ACHN (cell line): ENCODE measurements around the gene RRN3.
A peak's percentile ranks its signal among the peaks of the same experiment; 100 is the strongest.
"Not testable (repeated sequence)": the region's sequence is repeated elsewhere in the genome, so short reads cannot be mapped to it uniquely, and the experiment has no call there.

Source experiments
- DNase-seq: peaks from one replicate; pipeline ENCODE4 v3.0.0-alpha.2; 2015
- in situ Hi-C: cut with HindIII; loops from 2 replicates; pipeline ENCODE4 v1.10.0; 2017; ENCODE audit warnings: low sequenced_read_pairs, low pct_ligation_motif_present, low pct_unique_long_range_greater_than_20kb

Gene RRN3

DNA sequence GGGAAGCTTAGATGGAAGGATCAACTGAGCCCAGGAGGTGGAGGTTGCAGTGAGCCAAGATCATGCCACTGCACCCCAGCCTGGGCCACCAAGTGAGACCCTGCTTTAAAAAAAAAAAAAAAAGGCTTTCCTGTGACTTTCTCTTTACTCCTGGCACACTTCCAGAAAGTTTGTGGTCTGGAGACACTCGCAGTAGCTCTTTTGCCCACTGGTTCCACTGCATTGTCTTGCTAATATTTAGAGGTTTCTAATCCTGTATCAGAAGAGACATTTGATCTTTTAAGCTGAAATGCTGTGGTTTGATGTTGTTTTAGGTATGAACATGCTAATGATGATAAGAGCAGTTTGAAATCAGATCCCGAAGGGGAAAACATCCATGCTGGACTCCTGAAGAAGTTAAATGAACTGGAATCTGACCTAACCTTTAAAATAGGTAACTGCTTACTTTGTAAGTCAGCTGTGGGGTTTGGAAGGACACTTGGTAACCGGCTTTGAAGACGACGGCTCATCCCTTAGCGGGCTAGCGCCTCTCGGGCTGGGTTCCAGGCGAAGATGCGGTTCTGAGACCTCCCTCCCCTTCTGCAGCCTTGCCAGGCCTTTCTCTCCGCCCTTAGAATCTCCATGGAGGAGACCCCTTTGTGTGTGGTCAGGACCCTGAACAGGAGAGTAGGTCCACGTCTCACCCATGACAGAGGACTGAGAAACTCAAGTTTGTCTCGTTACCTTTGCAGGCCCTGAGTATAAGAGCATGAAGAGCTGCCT is 61.3 kb downstream of the RRN3 start:
- in situ Hi-C loops = no loop called here
- peak; percentile 62 for DNase-seq

DNA sequence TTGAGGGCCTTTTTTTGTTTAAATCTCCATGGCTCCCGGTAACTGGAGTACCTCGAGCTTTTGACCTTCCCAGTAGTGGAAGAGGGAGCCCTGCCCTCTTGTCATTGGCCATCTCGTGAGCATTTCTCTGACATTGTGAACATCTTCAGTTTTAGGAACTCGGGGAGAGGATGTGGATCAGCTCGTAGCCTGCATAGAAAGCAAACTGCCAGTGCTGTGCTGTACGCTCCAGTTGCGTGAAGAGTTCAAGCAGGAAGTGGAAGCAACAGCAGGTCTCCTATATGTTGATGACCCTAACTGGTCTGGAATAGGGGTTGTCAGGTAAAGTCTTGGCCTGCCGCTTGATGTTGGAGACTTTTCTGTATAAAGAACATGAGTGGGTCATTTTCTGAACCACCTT is 62.5 kb downstream of the RRN3 start:
- no peak for DNase-seq

DNA sequence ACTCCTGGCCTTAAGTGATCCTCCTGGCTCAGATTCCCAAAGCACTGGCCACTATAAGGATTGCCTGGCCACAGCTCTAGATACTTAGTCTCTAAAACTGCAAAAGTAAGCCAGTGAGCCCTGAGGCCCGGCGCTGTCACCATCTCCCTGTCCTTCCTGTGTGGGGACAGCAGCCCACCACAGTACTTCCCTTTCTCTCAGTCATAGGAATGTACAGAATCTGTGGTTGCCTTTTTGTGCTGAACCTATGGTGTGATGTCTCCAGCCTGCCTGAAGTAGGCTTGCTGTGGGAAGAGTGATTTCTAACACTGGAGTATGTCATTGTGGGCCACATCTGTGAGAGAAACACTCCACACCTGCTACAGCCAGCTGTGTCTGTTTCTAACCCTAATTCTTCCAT is 62.9 kb downstream of the RRN3 start:
- DNase-seq = no peak
- in situ Hi-C loops = no loop called here

More for the DNA sequence above, 62.5 kb downstream of the RRN3 start:
- in situ Hi-C loops = no loop called here

DNA sequence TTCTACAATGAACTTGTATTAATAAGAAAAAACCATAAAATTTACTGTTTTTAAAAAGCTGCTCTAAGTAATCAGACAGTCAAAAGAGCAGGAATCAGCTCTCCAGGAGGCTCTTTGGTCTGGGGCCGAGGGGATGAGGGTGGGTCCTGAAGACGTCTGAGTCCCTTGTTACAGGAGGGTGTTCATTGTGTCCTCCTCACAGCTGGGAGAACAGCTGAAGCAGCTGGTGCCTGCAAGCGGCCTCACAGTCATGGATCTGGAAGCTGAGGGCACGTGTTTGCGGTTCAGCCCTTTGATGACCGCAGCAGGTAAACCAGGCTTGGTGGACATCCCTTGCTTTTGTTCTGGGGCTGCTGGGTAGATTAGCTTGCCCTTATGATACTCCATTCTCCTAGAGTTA is 64.3 kb downstream of the RRN3 start:
- DNase-seq, in situ Hi-C loops: not testable (repeated sequence)

DNA sequence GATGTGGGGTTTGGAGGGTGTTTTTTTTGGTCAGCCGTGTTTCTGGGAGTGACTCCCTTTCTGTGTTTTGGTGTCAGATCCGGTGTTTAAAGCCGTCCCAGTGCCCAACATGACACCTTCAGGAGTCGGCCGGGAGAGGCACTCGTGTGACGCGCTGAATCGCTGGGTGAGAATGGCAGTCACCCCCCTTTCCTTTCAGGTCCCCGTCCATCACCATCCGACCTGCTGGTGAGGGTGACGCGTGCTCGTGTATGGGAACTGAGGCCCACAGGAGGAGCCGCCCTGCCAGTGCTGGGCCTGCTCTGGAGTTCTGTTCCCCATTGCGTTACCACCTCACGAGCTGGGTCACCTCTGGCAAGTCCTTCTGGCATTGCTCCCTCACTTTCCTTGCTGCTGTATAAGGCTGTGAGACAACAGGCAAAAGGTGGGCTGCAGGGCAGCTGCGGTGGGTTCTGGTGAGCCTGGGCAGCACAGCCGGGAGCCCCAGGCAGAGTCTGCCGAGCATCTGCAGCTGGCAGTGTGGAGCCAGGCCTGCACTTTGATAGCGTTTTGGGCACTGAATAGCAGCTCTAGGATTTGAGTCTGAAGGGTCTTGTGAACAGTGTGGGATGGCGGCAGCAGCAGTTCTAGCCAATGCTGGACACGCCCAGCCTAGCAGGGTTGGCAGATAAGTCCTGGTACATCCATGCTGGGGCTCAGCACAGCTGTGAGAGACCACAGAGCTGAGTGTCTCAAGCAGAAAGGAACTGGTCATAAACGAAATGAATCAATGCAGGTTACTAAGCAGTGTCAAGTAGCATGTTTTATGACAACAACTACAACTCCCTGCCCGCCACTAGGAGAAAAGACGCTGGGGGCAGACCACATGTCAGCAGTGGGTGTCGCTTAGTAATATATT is 65.0 kb downstream of the RRN3 start:
- in situ Hi-C loops, DNase-seq: not testable (repeated sequence)

DNA sequence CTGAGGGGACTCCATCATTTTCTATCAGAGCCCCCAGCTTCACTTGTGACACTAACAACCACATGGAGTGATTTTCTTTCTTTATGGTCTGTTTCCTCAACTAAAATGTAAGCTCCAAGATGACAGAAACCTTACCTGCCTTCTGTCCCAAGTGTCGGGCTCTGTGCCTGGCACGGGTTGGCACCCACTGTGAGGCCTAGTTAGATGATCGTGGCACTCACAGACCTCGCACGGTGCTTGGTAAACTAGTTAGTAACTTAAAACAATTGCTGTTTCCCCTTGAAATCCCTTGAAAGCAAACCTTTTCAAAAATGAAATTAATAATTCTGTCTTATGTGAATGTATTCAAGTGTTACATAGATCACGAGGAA is 65.7 kb downstream of the RRN3 start:
- in situ Hi-C loops, DNase-seq: not testable (repeated sequence)

DNA sequence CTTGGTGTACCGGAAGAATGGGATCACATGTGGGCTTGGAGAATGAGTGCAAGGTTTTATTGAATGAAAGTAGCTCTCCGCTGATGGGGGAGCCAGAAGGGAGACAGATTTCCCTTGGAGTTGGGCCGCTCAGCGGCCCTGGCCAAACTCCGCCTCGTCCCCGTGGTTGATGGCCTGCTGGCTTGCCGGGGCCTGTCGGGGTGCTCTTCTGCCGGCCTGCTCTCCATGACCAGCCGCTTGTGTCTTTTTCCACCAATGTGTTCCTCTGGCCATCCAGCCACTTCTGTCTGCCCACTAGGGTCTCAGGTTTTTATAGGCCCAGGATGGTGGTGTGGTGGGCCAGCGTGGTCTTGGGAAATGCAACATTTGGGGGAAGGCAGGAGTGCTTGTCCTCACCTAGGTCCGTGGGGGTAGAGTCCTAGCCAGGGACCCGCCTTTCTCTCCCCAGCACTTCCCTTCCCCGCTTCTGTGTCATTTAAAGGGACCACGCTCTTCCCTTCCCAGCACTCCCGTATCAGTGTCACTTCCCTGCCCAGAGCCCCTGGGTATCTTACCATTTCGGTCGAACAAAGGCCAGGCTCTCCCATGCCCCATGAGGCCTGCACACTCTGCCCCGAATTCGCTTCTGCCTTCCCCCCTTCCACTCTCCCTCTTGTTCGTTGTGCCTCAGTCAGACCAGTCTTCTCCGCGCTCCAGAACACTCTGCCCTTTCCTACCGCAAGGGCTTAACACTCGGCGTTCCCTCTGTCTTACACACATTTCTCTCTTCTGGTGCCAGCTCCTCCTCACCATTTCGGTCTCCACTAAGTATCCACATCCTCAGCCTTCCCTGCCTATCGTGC is 66.3 kb downstream of the RRN3 start:
- in situ Hi-C loops, DNase-seq: not testable (repeated sequence)

DNA sequence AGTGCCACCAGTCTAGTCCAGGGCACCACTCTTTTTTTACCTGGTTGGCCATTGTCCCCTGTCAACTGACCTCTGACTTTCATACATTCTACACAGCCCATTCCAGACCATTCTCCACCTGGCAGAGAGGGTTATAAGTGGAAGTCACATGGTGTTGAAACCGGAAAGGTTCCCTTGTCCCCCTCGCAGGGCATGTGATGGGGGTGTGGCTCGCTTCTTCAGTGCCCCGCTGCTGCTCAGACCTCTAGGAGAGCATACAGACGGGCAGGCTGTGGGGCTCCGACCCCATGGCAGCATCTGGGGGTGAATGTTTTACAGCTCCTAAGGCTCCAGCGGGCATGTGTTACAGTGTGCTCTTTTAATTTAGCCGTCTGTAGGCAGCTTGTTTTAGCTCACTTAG is 67.0 kb downstream of the RRN3 start:
- DNase-seq, in situ Hi-C loops: not testable (repeated sequence)

DNA sequence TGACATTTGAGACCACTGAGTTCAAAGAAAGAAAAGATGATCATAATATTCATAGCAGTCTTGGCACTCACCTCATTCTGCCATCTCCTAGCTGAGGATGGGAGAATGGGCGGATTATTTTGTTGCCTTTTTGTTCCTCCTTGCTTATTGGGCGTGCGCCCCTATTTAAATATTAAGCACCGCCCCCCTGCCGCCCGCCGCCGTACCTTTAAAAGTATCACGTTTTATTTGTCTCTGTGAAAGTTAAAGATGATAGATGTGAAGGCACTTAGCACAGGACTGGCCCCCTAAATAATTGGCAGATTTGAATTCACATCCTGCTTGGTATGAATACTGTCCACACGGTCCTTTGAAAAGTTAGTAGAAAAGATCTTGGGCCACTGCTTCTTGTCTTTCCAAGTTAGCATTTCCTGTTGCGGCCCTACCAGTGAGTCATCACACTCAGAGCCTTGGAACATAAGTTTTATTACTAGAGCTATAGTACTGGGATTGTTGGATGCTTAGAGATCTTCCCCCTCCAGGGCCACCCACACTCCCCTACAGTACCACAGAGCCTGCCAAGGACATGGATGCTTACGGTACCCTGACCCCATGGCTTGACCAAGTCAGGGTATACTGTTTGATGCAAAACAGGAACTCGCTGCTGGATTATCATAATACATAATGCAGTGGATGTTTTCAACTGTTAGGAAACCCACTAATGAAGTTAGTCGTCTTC is 68.7 kb downstream of the RRN3 start:
- in situ Hi-C loops = not testable (repeated sequence)

DNA sequence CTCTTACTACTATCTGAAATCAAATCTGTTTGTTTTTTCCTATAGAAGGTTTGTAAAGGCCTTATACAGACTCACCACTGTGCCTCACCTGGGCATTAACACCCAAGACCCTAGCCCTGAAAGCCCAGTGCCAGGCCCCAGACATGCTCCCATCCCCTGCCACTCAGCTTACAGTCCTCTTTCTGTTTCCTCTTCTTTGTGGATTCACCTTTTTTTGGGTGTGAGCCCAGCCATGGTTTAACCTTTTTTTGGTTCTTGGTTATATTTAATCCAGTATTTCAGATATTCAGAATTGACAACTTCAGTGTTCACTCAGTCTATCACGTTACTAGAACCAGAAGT is 69.2 kb downstream of the RRN3 start:
- DNase-seq, in situ Hi-C loops: not testable (repeated sequence)

More for the DNA sequence above, 68.7 kb downstream of the RRN3 start:
- peak; percentile 19 for DNase-seq

DNA sequence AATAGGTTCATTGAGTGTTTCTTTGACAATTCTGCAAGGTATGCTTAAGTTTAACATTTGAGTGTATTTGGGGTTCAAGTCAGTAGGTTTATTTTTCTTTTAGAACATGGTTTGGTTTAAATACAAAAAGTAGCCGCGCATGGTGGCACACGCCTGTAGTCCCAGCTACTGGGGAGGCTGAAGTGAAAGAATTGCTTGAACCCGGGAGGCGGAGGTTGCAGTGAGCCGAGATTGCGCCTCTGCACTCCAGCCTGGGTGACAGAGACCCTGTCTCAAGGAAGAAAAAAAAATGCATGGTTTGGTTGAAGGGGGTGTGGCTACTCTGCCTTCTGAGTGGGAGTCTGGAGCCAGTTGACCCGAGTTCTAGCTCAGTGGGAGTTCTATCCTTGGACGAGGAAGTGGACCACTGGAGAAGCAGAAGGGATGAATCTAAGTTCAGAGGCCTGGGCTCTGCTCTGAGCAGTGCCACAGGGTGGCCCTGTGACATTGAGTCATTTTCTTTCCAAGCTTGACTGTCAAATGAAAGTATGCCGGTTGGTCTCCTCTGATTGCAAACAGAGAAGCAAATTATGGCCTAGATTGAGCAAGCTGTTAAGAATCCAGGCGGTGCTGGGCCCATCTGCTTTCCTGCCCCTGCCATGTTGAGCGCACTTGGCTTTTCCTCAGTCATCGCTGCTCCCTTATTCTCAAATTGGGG is 70.5 kb downstream of the RRN3 start:
- DNase-seq = not testable (repeated sequence)

DNA sequence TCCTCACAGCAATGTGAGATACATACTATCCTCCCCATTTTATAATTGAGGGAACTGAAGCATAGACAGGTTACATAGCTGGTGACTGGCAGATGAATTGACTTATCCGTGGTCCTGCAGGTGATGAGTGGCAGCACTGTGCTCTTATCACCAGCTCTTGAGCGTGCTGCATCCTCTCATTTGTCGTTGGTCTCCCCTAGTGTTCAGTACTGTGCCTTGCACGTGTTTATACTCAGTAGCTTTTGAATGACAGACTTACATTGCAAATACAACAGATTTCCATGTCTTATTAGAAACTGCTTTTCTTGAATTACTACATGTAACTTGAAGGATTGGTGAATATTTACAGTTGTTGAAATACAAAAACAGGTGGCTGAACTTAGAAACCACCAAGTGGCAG is 71.9 kb downstream of the RRN3 start:
- peak; percentile 60 for DNase-seq
- in situ Hi-C loops = not testable (repeated sequence)

More for the DNA sequence above, 70.5 kb downstream of the RRN3 start:
- in situ Hi-C loops = not testable (repeated sequence)

DNA sequence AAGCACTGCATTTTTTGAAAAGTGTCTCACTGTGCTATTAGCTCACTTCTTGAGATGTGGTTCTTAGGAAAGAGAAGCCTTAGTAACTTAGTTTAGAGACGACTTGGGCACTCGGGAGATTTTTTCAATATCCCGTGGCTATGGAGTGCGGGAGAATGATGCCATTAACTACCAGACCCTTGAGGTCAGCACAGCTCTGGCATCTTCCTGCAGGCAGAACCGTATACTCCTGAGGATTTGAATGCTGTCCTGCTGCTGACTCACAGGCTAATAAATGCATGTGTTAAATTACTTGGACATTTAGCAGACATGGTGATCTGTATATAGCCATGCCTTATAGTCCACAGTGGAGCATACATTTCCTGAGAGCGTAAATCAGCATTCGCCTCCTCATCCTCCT is 72.6 kb downstream of the RRN3 start:
- DNase-seq, in situ Hi-C loops: not testable (repeated sequence)

DNA sequence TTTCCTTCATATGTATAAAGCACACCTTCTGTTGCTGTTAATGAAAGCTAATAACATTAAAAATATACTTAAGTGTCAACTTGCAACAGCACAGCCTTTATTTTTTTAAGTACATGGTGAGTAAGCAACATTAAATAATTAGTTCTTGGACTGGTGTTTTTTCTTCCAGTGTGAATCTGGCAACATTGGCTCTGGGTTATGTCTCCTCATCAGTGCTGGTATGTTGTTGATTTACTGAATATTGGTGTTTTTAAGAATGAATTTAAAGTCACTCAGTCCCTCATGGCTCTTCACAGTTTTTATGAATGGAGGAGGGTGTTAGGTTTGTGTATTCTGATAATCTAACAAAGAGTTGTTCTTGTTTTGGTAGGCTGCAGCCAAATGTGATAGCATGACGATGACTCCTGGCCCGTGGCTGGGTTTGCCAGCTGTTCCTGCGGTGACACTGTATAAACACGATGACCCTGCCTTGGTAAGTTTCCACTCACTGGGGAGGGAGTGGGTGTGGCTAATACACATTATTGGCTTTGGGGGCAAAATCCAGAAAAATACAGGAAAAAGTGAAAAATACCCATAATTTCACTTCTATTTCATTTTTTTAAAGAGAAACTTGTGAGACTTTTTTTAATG is 77.0 kb downstream of the RRN3 start:
- DNase-seq, in situ Hi-C loops: not testable (repeated sequence)

DNA sequence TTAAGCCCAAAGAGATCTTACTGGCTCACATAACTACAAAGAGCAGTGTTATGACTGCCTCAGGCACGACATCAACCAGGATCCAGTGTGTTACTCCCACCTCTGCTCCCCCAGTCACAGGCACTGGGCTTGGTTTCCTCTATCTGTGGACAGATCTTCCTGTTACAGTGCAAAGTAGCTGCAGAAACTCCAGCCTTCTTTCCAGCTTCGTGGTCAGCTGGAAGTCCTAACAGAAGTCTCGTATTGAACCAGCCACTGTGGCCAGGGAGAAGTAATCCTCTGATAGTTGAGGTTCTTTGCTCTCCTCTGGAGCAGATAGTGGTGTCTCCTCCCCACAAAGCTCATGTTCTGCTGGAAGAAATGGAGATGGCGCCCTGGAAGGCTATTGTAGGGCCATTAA is 77.7 kb downstream of the RRN3 start:
- DNase-seq, in situ Hi-C loops: not testable (repeated sequence)

DNA sequence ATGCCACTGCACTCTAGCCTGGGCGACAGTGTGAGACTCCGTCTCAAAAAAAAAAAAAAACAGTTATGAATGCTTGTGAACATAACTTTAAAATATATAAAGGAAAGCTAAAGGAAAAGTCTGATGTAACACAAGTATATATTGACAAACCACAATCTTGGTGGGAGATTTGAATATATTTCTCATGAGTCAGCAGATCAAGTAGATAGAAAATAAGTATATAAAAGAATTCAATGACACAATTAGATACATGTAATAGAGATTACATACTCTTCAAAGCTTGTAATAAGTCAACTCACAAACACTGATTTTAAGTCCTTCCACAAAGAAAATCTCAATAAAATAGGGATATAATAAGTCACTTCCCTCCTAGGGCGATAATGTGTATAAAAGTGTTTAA is 78.4 kb downstream of the RRN3 start:
- in situ Hi-C loops = not testable (repeated sequence)

DNA sequence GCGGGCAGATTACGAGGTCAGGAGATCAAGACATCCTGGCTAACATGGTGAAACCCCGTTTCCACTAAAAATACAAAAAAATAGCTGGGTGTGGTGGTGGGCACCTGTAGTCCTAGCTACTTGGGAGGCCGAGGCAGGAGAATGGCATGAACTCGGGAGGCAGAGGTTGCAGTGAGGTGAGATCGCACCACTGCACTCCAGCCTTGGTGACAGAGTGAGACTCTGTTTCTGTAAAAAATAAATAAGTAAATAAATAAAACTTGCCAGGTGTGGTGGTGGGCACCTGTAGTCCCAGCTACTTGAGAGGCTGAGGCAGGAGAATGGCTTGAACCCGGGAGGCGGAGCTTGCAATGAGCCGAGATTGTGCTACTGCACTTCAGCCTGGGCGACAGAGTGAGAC is 81.1 kb downstream of the RRN3 start:
- DNase-seq, in situ Hi-C loops: not testable (repeated sequence)

More for the DNA sequence above, 78.4 kb downstream of the RRN3 start:
- DNase-seq = not testable (repeated sequence)
